ENCODE data around the gene MPST.

Gene MPST

DNA sequence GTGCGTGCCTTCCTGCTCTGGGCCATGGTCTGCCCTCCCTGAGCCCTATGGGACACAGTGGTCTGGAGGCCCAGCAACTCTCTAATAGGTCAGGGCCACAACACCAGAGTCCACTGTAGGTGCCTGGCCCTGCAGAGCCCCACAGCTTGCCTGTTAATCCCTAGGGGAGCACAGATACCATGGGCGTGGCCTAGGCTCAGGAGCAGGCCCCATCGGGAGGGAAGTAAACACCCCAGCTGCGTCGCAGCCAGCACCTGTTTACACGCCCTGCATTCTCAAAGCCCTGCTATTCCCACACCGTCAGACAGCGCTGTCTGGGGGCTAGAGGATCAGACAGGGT is 34.5 kb downstream of the MPST start:
- TF ChIP-seq, protein P1, sequence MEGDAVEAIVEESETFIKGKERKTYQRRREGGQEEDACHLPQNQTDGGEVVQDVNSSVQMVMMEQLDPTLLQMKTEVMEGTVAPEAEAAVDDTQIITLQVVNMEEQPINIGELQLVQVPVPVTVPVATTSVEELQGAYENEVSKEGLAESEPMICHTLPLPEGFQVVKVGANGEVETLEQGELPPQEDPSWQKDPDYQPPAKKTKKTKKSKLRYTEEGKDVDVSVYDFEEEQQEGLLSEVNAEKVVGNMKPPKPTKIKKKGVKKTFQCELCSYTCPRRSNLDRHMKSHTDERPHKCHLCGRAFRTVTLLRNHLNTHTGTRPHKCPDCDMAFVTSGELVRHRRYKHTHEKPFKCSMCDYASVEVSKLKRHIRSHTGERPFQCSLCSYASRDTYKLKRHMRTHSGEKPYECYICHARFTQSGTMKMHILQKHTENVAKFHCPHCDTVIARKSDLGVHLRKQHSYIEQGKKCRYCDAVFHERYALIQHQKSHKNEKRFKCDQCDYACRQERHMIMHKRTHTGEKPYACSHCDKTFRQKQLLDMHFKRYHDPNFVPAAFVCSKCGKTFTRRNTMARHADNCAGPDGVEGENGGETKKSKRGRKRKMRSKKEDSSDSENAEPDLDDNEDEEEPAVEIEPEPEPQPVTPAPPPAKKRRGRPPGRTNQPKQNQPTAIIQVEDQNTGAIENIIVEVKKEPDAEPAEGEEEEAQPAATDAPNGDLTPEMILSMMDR (IDR thresholded peaks at IDR 0.05; ENCODE audit: insufficient read depth, low read length, poor library complexity, severe bottlenecking), result no peak
- Histone ChIP-seq H3K4me3 (ENCODE audit: insufficient read depth, low read length, poor library complexity, severe bottlenecking) (no peak overlapping the region), H3K9me2 (replicated peaks; ENCODE audit: insufficient read depth, low read length) (no peaks in the 10 kb centered on the region), H2AFZ (ENCODE audit: low read depth, low read length, severe bottlenecking) (no peak overlapping the region), H3K36me3 (ENCODE audit: low read length) (no peaks in the 10 kb centered on the region), H3K79me2 (ENCODE audit: insufficient read depth, low read length) (no peaks in the 10 kb centered on the region), H3K27ac (ENCODE audit: low read depth, low read length) (no peak overlapping the region), H3K9ac (ENCODE audit: low read length) (no peak overlapping the region), H3K4me2 (ENCODE audit: low read depth, low read length, poor library complexity, severe bottlenecking) (no peak overlapping the region), H3K9me3 (ENCODE audit: insufficient read depth, low read length) (no peaks in the 10 kb centered on the region), H4K20me1 (ENCODE audit: low read depth, low read length) (no peaks in the 10 kb centered on the region), H3F3A (ENCODE audit: insufficient read depth) (no peaks in the 10 kb centered on the region), H3K27me3 (ENCODE audit: low read length) (no peaks in the 10 kb centered on the region)

DNA sequence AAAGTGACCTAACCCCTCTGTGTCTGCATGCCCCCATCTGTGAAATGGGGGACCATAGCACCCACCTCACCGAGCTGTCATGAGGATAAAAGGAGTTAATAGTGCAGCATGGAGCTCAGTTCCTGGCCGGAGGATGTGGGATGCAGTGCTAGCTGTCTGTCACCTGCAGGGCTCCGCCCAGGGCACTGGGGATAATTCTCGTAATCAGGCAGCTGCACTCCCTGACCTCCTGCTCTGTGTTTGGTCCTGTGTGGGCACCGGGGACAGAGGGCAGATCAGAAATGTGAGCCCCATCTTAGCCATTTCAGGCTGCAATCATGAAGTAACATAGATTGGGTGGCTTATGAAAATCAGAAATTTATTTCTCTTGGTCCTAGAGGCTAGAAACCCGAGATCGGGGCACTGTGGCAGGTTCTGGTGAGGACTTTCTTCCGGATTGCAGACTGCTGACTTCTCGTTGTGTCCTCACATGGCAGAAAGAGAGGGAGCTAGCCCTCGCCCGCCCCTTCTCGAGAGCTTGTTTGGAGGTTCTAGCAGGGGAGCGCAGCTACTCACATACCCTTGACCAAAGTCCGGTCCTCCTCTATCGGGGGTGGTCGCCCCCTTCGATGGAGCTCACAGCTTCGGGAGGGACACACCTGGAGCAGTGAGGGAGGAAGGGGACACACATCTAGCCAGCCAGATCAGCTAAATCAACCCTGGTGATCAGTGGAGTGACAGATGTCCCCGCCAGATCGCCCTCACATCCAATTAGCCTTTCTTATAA is 35.2 kb downstream of the MPST start:
- H3F3A ChIP-seq (ENCODE audit: insufficient read depth), result no peaks in the 10 kb centered on the region
- H3K9ac ChIP-seq (ENCODE audit: low read length), result no peak overlapping the region
- H3K4me2 ChIP-seq (ENCODE audit: low read depth, low read length, poor library complexity, severe bottlenecking), result no peak overlapping the region
- no peak overlapping the region for H2AFZ ChIP-seq (ENCODE audit: low read depth, low read length, severe bottlenecking)
- no peaks in the 10 kb centered on the region for H3K9me2 ChIP-seq (replicated peaks; ENCODE audit: insufficient read depth, low read length)
- H3K36me3 ChIP-seq (ENCODE audit: low read length), result no peaks in the 10 kb centered on the region
- H4K20me1 ChIP-seq (ENCODE audit: low read depth, low read length), result no peaks in the 10 kb centered on the region
- H3K27me3 ChIP-seq (ENCODE audit: low read length), result no peaks in the 10 kb centered on the region
- H3K9me3 ChIP-seq (ENCODE audit: insufficient read depth, low read length), result no peaks in the 10 kb centered on the region
- H3K79me2 ChIP-seq (ENCODE audit: insufficient read depth, low read length), result no peaks in the 10 kb centered on the region
- H3K4me3 ChIP-seq (ENCODE audit: insufficient read depth, low read length, poor library complexity, severe bottlenecking), result no peak overlapping the region
- TF ChIP-seq, protein P1 (IDR thresholded peaks at IDR 0.05; ENCODE audit: insufficient read depth, low read length, poor library complexity, severe bottlenecking), result no peak
- TF ChIP-seq EZH2phosphoT487 (conservative IDR thresholded peaks at IDR 0.05; ENCODE audit: low read length), result no peak
- no peak overlapping the region for H3K27ac ChIP-seq (ENCODE audit: low read depth, low read length)

DNA sequence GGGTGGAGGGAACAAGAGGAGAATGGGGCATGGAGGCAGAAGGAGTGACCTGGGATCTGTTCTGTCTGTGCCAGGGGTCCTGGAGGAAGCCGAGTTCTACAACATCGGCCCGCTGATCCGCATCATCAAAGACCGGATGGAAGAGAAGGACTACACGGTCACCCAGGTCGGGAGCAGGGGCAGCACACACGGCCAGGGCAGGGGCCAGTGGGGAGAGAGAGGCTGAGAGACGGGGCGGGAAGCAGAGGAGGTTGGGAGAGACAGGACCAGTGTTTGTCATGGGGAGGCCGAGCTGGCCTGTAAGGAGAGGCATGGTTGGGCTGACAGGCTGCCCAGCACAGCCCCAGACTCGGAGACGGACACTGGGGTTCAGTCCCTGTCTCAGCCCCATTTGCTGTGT is 36.7 kb downstream of the MPST start:
- H3K79me2 ChIP-seq (ENCODE audit: insufficient read depth, low read length), result no peaks in the 10 kb centered on the region
- H3K4me3 ChIP-seq (ENCODE audit: insufficient read depth, low read length, poor library complexity, severe bottlenecking), result no peak overlapping the region
- no peaks in the 10 kb centered on the region for H3K36me3 ChIP-seq (ENCODE audit: low read length)
- H3K27me3 ChIP-seq (ENCODE audit: low read length), result no peaks in the 10 kb centered on the region
- H3K9me2 ChIP-seq (replicated peaks; ENCODE audit: insufficient read depth, low read length), result no peaks in the 10 kb centered on the region
- H4K20me1 ChIP-seq (ENCODE audit: low read depth, low read length), result no peaks in the 10 kb centered on the region
- H3K4me2 ChIP-seq (ENCODE audit: low read depth, low read length, poor library complexity, severe bottlenecking), result no peak overlapping the region
- H3K27ac ChIP-seq (ENCODE audit: low read depth, low read length), result no peak overlapping the region
- H3K9me3 ChIP-seq (ENCODE audit: insufficient read depth, low read length), result no peaks in the 10 kb centered on the region
- TF ChIP-seq, protein P1 (IDR thresholded peaks at IDR 0.05; ENCODE audit: insufficient read depth, low read length, poor library complexity, severe bottlenecking), result no peak
- TF ChIP-seq EZH2phosphoT487 (conservative IDR thresholded peaks at IDR 0.05; ENCODE audit: low read length), result no peak
- H2AFZ ChIP-seq (ENCODE audit: low read depth, low read length, severe bottlenecking), result no peak overlapping the region
- no peak overlapping the region for H3K9ac ChIP-seq (ENCODE audit: low read length)
- H3F3A ChIP-seq (ENCODE audit: insufficient read depth), result no peaks in the 10 kb centered on the region

Data from SU-DHL-6 (cell line).